HEK293 (cell line): ENCODE measurements around the gene ACTR8.

Source experiments
- ATF2 ChIP-seq: fragments of 450-650 bp; formaldehyde crosslinking; IDR thresholded peaks from 2 replicates; pipeline ENCODE4 v1.5.1; 2016; ENCODE audit warnings: missing biosample characterization, missing genetic modification characterization, low read depth
- CTCF ChIP-seq: fragments of 450-650 bp; formaldehyde crosslinking; IDR thresholded peaks from 2 replicates; pipeline ENCODE4 v1.5.1; 2016; ENCODE audit warnings: missing biosample characterization, missing genetic modification characterization
- REST ChIP-seq: fragments of 450-650 bp; formaldehyde crosslinking; IDR thresholded peaks from 2 replicates; pipeline ENCODE4 v1.5.1; 2016; ENCODE audit warnings: missing biosample characterization, missing genetic modification characterization
- SALL2 ChIP-seq: fragments of 450-650 bp; formaldehyde crosslinking; IDR thresholded peaks from 2 replicates; pipeline ENCODE4 v1.5.0; 2017; ENCODE audit warnings: missing biosample characterization, mild to moderate bottlenecking, missing genetic modification characterization, borderline replicate concordance
- TRIM28 ChIP-seq: IDR thresholded peaks from 2 replicates; pipeline ENCODE4 v1.6.1; 2011; ENCODE audit warnings: low read length, control low read depth, borderline replicate concordance
- ZBTB49 ChIP-seq: fragments of 450-650 bp; formaldehyde crosslinking; IDR thresholded peaks from 2 replicates; pipeline ENCODE4 v1.5.1; 2016; ENCODE audit warnings: missing biosample characterization, missing genetic modification characterization, low read depth
- ZBTB7A ChIP-seq: fragments of 450-650 bp; formaldehyde crosslinking; IDR thresholded peaks from 2 replicates; pipeline ENCODE4 v1.5.1; 2016; ENCODE audit warnings: low read depth, missing biosample characterization, missing genetic modification characterization
- ZFHX2 ChIP-seq: fragments of 450-650 bp; formaldehyde crosslinking; conservative IDR thresholded peaks from 2 replicates; pipeline ENCODE4 v1.5.1; 2016; ENCODE audit warnings: missing biosample characterization, missing genetic modification characterization
- ZFP3 ChIP-seq: fragments of 450-650 bp; formaldehyde crosslinking; IDR thresholded peaks from 2 replicates; pipeline ENCODE4 v1.5.1; 2016; ENCODE audit warnings: low read depth, missing biosample characterization, missing genetic modification characterization
- ZNF138 ChIP-seq: fragments of 450-650 bp; formaldehyde crosslinking; IDR thresholded peaks from 2 replicates; pipeline ENCODE4 v1.5.1; 2016; ENCODE audit warnings: missing biosample characterization, missing genetic modification characterization, borderline replicate concordance
- ZNF140 ChIP-seq: fragments of 450-650 bp; formaldehyde crosslinking; IDR thresholded peaks from 2 replicates; pipeline ENCODE4 v1.5.1; 2016; ENCODE audit warnings: missing biosample characterization, missing genetic modification characterization
- ZNF362 ChIP-seq: fragments of 450-650 bp; formaldehyde crosslinking; IDR thresholded peaks from 2 replicates; pipeline ENCODE4 v1.5.1; 2016; ENCODE audit warnings: missing biosample characterization, missing genetic modification characterization
- ZSCAN18 ChIP-seq: fragments of 450-650 bp; formaldehyde crosslinking; IDR thresholded peaks from 2 replicates; pipeline ENCODE4 v1.5.1; 2016; ENCODE audit warnings: missing biosample characterization, missing genetic modification characterization

- no peak for TF ChIP-seq CTCF (tag by site-specific recombination)
- TF ChIP-seq ZSCAN18 (tag by site-specific recombination): no peak
- no peak for TF ChIP-seq ZBTB49 (tag by site-specific recombination)
- TF ChIP-seq ZBTB7A (tag by site-specific recombination): no peak
- no peak for TF ChIP-seq REST (tag by site-specific recombination)
- no peak for TF ChIP-seq ZFP3
- no peak for TF ChIP-seq TRIM28
- TF ChIP-seq ZNF362 (tag by site-specific recombination): no peak
- no peak for TF ChIP-seq ZNF140
- TF ChIP-seq ZFHX2 (tag by site-specific recombination): no peak
- no peak for TF ChIP-seq ATF2 (tag by site-specific recombination)
- no peak for TF ChIP-seq ZNF138 (tag by site-specific recombination)
- TF ChIP-seq SALL2 (tag by site-specific recombination): no peak
These were observed 31.4 kb upstream of the ACTR8 start for GRCh38 chr3:53913401-53913800.
